Kidney (tissue), 14 donors: ENCODE results near the gene CNNM4. TPM values are rescaled to one million over a fixed set of nuclear protein-coding genes. Genes with fewer than 3 reads are reported as not detected.
"Not testable (repeated sequence)": the region's sequence is repeated elsewhere in the genome, so short reads cannot be mapped to it uniquely, and the experiment has no call there.

Source experiments
- DNase-seq, 5 donors: peaks; one replicate each; pipeline ENCODE4 v3.0.0-alpha.2; 2013 to 2020
- FAIRE-seq: peaks from 2 replicates; lab custom pipeline; 2012; peaks lifted over from hg19 to GRCh38; lab: Jason Lieb, UNC
- H3K27ac ChIP-seq, 2 donors: one replicate each; pipeline ENCODE4 v1.7.0; 2013; ENCODE audit warnings: low read depth in 2 of 2, low read length in 2 of 2, inconsistent platforms in 1 of 2
- H3K27me3 ChIP-seq: one replicate; pipeline ENCODE4 v1.7.1; 2013; ENCODE audit warnings: low read length, inconsistent platforms; ENCODE audit not compliant: control insufficient read depth, insufficient read depth
- H3K36me3 ChIP-seq, 3 donors: one replicate each; pipeline versions ENCODE4 v1.7.0 to v1.7.1; 2013; ENCODE audit warnings: low read length in 3 of 3, control low read depth in 1 of 3, inconsistent platforms in 1 of 3; ENCODE audit not compliant: insufficient read depth in 3 of 3, control insufficient read depth in 2 of 3
- H3K4me1 ChIP-seq, 3 donors: one replicate each; pipeline versions ENCODE4 v1.7.0 to v1.7.1; 2013; ENCODE audit warnings: low read length in 3 of 3, inconsistent platforms in 1 of 3, low read depth in 1 of 3; ENCODE audit not compliant: control insufficient read depth in 2 of 3, insufficient read depth in 2 of 3
- H3K4me3 ChIP-seq, 3 donors: one replicate each; pipeline versions ENCODE4 v1.7.0 to v1.8.1; 2013; ENCODE audit warnings: low read length in 3 of 3, control low read depth in 1 of 3, inconsistent platforms in 1 of 3
- H3K9ac ChIP-seq, 3 donors: one replicate each; pipeline versions ENCODE4 v1.7.0 to v1.7.1; 2013; ENCODE audit warnings: low read length in 3 of 3, control low read depth in 1 of 3, inconsistent platforms in 1 of 3
- H3K9me3 ChIP-seq, 3 donors: one replicate each; pipeline versions ENCODE4 v1.7.0 to v1.7.1; 2013; ENCODE audit warnings: low read length in 3 of 3, control low read depth in 1 of 3, inconsistent platforms in 1 of 3; ENCODE audit not compliant: control insufficient read depth in 2 of 3, insufficient read depth in 1 of 3
- intact Hi-C: fragments of 100-400 bp; cut with DNase I; formaldehyde crosslinking; loops from one replicate; pipeline ENCODE4 v1.11.1; 2022
- polyA plus RNA-seq: library from polyadenylated mRNA; stranded (reverse); fragments of 350-450 nt; fragmentation: Illumina TruSeq; extraction: RNeasy Lipid Tissue Mini Kit (QIAGEN cat#74804); gene quantifications from one replicate; pipeline ENCODE4 v1.2.3, GENCODE V29; 2014; ENCODE audit warnings: low read depth, low replicate concordance; ENCODE audit not compliant: insufficient read depth
- total RNA-seq: library from RNA; stranded (reverse); fragmentation: NEBNext Ultra II Directional; extraction: Animal tissue kit (Norgen Biotek cat#: 25700); gene quantifications from one replicate; pipeline ENCODE4 v1.2.1, GENCODE V29; 2021
- TF ChIP-seq, protein P1 (sequence below): IDR thresholded peaks from 3 replicates; pipeline ENCODE4 v1.5.1; 2012; ENCODE audit warnings: mild to moderate bottlenecking, moderate library complexity, borderline replicate concordance; ENCODE audit not compliant: insufficient read depth; ENCODE audit errors: extremely low read depth
- donor health status: control.
- donor health status: control.
- donor health status: control.
- donor health status: control.
- donor health status: control.
- donor health status: DM: yes; HTN: yes; CAD: no.
- donor health status: Normal renal cell carcinoma (clear cell type).

CNNM4 gene
- total and polyA plus RNA-seq, 2 donors from 2014 or later = 3.7 to 14.5 TPM

DNA sequence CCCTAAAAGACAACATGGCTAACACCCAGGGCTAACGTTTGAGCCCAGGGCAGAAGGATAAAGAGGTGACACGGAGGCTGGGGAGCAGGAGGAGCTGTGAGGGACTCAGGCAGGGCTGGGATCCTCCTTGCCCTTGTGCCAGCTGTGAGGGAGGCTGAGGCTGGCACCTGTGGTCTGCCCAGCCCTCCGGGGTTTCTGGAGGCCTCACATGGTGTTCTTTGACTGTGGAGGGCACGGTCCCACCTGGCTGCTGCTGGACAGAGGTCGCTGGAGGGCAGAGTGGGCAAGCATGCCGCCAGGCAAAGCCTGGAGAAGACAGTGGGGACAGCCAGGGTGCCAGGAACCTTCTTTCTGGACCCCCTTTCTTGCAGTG is 28.5 kb downstream of the CNNM4 start:
- intact Hi-C loops = no loop called here
- DNase-seq (peak in 1 of 5 donors; percentile 28), FAIRE-seq (no peak)
- no peak overlapping the region for H3K27ac ChIP-seq
- no peak overlapping the region for H3K4me3 ChIP-seq
- H3K4me1 ChIP-seq = no peaks in the 10 kb centered on the region
- H3K27me3 ChIP-seq = no peaks in the 10 kb centered on the region
- H3K36me3 ChIP-seq = no peaks in the 10 kb centered on the region
- H3K9ac ChIP-seq = no peak overlapping the region
- no peaks in the 10 kb centered on the region for H3K9me3 ChIP-seq
- TF ChIP-seq, protein P1, sequence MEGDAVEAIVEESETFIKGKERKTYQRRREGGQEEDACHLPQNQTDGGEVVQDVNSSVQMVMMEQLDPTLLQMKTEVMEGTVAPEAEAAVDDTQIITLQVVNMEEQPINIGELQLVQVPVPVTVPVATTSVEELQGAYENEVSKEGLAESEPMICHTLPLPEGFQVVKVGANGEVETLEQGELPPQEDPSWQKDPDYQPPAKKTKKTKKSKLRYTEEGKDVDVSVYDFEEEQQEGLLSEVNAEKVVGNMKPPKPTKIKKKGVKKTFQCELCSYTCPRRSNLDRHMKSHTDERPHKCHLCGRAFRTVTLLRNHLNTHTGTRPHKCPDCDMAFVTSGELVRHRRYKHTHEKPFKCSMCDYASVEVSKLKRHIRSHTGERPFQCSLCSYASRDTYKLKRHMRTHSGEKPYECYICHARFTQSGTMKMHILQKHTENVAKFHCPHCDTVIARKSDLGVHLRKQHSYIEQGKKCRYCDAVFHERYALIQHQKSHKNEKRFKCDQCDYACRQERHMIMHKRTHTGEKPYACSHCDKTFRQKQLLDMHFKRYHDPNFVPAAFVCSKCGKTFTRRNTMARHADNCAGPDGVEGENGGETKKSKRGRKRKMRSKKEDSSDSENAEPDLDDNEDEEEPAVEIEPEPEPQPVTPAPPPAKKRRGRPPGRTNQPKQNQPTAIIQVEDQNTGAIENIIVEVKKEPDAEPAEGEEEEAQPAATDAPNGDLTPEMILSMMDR = no peak

DNA sequence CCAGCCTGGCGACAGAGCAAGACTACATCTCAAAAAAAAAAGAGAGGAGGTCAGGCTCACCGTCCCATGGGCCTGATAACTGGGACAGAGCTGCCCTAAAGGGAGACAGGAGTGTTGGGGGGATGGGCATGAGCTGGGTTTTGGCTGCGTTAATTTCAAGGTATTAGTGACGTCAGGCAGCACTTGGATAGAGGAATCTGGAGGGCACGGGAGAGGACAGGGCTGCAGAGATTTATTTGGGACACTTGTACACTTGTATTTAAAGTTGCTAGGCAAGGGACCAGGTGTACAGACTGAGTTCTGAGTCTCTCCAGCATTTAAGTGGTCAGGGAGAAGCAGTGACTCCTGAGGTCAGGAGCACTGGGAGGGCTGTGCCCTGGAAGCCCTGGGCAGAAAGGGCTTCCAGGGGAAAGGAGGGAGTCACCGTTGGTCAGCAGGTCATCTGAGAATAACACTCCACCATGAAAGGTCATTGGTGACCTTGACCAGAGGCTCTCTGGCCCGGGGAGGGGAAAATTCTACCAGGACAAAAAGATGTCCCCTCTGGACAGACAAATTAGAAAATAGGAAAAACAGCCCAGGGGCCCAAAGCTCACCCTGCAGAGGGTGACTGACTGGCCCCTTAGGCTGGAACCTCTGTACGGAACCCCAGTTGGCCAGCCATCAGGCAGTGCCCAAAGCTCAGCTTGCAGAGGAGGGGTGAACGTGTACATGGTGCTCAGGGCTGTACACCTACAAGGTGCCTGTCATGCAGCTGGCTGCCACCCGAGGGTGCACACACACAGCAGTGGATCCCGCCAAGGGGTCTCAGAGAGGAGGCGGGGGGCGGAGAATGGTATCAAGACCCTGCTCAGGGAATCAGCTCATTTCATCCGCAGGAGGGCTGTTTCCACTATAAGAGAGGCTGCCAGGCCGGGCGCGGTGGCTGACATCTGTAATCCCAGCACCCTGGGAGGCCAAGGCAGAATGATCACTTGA is 32.4 kb downstream of the CNNM4 start:
- Histone ChIP-seq H3K27ac (no peak overlapping the region), H3K36me3 (peaks cover 0 to 1% (median 0%) of the 10 kb centered on the region in 3 donors), H3K9me3 (no peaks in the 10 kb centered on the region), H3K27me3 (no peaks in the 10 kb centered on the region), H3K9ac (no peak overlapping the region), H3K4me3 (no peak overlapping the region), H3K4me1 (no peaks in the 10 kb centered on the region)
- TF ChIP-seq, protein P1 = no peak
- intact Hi-C loops = no loop called here
- FAIRE-seq (no peak), DNase-seq (peak in 1 of 5 donors; percentile 47)

DNA sequence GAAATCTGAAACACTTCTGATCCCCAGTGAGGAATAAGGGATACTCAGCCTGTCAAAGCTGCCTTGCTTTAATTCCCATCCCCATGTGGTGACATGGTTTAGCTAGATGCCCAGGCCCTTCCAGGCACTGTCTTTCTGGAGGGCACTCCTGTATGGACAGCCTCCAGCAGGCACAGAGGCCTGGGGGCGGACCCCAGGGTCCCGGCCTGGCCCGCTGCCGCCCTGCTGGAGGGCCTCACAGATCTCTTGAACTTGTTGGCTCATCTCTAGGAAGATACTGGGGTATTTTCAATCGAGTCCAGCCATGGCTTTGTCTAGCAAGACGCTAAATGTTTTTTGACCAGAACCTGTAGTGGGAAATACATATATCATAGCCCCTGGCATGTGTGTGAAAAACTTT is 34.4 kb downstream of the CNNM4 start:
- DNase-seq (peak in 1 of 5 donors; percentile 46), FAIRE-seq (no peak)
- no peaks in the 10 kb centered on the region for H3K27me3 ChIP-seq
- H3K9ac ChIP-seq = no peak overlapping the region
- intact Hi-C loops = no loop called here
- no peak overlapping the region for H3K4me3 ChIP-seq
- no peaks in the 10 kb centered on the region for H3K4me1 ChIP-seq
- H3K9me3 ChIP-seq = no peaks in the 10 kb centered on the region
- no peak overlapping the region for H3K27ac ChIP-seq
- peaks cover 0 to 5% (median 0%) of the 10 kb centered on the region in 3 donors for H3K36me3 ChIP-seq
- TF ChIP-seq, protein P1 = no peak

DNA sequence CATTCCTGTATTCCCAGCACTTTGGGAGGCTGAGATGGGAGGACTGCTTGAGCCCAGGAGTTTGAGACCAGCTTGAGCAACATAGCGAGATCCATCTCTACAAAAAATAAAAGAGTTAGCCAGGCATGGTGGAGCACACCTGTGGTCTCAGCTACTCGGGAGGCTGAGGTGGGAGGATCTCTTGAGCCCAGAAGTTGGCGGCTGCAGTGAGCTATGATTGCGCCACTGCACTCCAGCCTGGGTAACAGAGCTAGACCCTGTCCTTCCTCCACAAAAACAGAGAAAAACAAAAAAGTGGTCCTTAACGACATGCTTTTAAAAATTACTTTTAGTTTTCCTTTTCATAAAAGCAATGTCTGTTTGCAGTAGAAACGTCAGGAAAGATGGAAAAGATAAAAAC is 35.8 kb downstream of the CNNM4 start:
- H3K4me1 ChIP-seq, H3K9me3 ChIP-seq, H3K4me3 ChIP-seq, H3K36me3 ChIP-seq, H3K9ac ChIP-seq, intact Hi-C loops, H3K27me3 ChIP-seq, FAIRE-seq, H3K27ac ChIP-seq: not testable (repeated sequence)
- DNase-seq = peak in 1 of 5 donors; percentile 23
